HG02970 (cell line): ENCODE measurements around the gene TRIM64.
"Not testable (repeated sequence)": the region's sequence is repeated elsewhere in the genome, so short reads cannot be mapped to it uniquely, and the experiment has no call there.

ENCODE experiments used
- ATAC-seq: cut with Tn5 transposase; IDR thresholded peaks from one replicate; pipeline ENCODE4 v1.9.1; 2021; ENCODE audit warnings: mild to moderate bottlenecking, moderate library complexity, moderate number of reproducible peaks; ENCODE audit not compliant: unreplicated experiment, low FRiP score

Gene TRIM64, protein sequence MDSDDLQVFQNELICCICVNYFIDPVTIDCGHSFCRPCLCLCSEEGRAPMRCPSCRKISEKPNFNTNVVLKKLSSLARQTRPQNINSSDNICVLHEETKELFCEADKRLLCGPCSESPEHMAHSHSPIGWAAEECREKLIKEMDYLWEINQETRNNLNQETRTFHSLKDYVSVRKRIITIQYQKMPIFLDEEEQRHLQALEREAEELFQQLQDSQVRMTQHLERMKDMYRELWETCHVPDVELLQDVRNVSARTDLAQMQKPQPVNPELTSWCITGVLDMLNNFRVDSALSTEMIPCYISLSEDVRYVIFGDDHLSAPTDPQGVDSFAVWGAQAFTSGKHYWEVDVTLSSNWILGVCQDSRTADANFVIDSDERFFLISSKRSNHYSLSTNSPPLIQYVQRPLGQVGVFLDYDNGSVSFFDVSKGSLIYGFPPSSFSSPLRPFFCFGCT

DNA sequence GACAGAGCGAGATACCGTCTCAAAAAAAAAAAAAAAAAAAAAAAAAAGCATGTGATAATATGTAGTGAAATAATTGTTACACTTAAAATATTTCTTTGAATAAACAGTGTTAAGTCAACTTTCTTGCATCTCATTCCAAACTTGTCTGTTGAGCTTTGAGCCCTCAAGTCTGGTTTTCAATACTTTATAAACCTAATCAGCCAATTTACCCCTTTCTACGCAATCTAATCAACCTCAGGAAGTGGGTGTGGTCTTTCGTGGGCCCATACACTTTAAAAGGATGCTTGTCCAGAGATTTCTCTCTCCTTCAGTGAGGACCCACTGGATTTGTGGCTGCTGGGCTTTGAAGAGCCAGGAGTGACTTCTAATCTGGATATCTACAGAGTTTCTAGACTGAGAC is at the start of gene TRIM64:
TRIM64 (plus strand) TSS at position 301 of the 400 bp plus-strand sequence. CDS start 2,467 bp downstream, outside the sequence.
- ATAC-seq: not testable (repeated sequence)

DNA sequence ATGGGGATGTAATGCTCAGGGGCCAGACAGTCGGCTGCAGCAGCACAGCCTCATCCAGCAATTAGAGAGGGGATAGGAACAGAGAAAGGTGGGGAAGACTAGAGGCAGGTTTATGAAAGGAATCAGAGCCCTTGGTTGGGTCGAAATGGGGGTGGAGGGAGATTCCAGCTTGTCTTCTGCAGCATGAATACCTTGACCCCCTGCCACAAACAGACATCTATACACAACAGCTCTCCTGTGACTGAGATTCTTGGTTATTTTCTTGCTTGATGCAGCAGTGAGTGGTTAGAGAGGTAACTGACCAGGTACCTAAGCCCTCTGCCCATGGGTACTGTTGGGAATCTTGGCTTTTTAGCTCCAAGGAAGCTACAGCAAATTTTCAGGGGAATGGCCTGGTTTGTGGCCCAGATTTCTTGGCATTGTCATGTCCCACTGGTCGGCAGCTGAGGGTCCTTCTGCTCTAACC is 43.6 kb upstream of the TRIM64 start, which contains the start of gene TRIM49D1:
TRIM49D1 (minus strand) TSS at position 51 of the 466 bp plus-strand sequence. CDS start 4,535 bp downstream, outside the sequence.
- ATAC-seq: no peak

DNA sequence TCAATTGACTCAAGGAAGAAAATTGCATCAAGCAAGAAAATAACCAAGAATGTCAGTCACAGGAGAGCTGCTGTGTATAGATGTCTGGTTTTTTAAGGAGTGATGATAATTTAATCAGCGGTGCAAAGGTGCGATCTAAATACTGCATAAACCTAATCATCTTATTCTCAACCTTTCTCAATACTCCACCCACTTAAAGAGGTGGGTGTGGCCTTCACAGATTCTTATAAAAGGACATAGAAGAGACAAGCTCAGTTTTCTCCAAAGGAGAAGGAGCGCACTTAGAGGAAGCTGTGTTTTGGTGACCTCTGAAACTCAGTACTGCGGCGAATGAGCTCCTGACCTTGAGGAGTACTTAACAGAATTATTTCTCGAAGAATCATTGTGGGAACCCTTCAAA is 42.1 kb upstream of the TRIM64 start, which contains the start of gene TRIM49D2:
TRIM49D2 (plus strand) TSS at position 301 of the 400 bp plus-strand sequence. CDS start 2,698 bp downstream, outside the sequence.
- not testable (repeated sequence) for ATAC-seq

DNA sequence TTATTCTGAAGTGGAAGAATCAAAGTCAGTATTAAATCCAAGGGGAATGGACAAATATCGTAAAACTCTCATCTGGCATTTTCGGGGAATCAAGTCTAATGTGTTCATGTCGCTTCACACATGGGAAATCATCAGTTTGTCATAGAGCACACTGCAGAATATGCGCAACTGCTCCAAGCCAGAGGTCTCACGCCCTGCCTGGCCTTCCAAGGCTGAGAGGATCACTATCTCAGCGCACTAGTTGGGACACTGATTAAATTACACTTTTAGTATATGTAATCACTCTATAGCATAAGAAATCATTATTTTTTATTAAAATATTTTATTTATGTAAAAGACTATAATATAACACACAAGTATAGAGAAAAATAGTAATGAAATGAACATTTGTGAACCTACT is 5.0 kb upstream of the TRIM64 start:
- not testable (repeated sequence) for ATAC-seq
